CD14-positive monocyte (primary cell): ENCODE results near the gene MAIP1. TPM values are rescaled to one million over a fixed set of nuclear protein-coding genes. Genes with fewer than 3 reads are reported as not detected.

Experiments used
- DNase-seq, 3 donors: peaks; one replicate each; pipeline ENCODE4 v3.0.0-alpha.2; 2011 to 2022
- H2AFZ ChIP-seq: 2 replicates; pipeline ENCODE4 v1.6.0; 2012; ENCODE audit warnings: mild to moderate bottlenecking, low read depth, low read length, inconsistent platforms; ENCODE audit not compliant: insufficient read depth, poor library complexity, severe bottlenecking
- H3K27ac ChIP-seq, 2 donors: 1 replicate in 1 of 2; 2 replicates in 1 of 2; pipeline ENCODE4 v1.5.1; 2012 to 2013; ENCODE audit warnings: low read length in 2 of 2, control low read depth in 1 of 2, inconsistent platforms in 1 of 2, low read depth in 1 of 2, mild to moderate bottlenecking in 1 of 2
- H3K27me3 ChIP-seq, 2 donors: one replicate each; pipeline versions ENCODE4 v1.6.0 to v1.6.1; 2011 to 2013; ENCODE audit warnings: low read length in 2 of 2; ENCODE audit not compliant: control insufficient read depth in 2 of 2, insufficient read depth in 2 of 2
- H3K36me3 ChIP-seq, 2 donors: replicated peaks in 1 of 2; 1 replicate in 1 of 2; 2 replicates in 1 of 2; pipeline versions ENCODE4 v1.5.1 to v1.6.1; 2012 to 2013; ENCODE audit warnings: low read length in 2 of 2, control low read depth in 1 of 2, inconsistent platforms in 1 of 2, mild to moderate bottlenecking in 1 of 2; ENCODE audit not compliant: insufficient read depth in 2 of 2, control insufficient read depth in 1 of 2
- H3K4me1 ChIP-seq, 2 donors: 1 replicate in 1 of 2; 2 replicates in 1 of 2; pipeline versions ENCODE4 v1.5.1 to v1.6.1; 2012 to 2013; ENCODE audit warnings: low read length in 2 of 2, control low read depth in 1 of 2, inconsistent platforms in 1 of 2, mild to moderate bottlenecking in 1 of 2, moderate library complexity in 1 of 2; ENCODE audit not compliant: insufficient read depth in 2 of 2, control insufficient read depth in 1 of 2
- H3K4me2 ChIP-seq: replicated peaks from 2 replicates; pipeline ENCODE3; 2012; ENCODE audit warnings: low read length, moderate library complexity, mild to moderate bottlenecking; ENCODE audit not compliant: poor library complexity, severe bottlenecking; ENCODE audit errors: extremely low read depth
- H3K4me3 ChIP-seq, 3 experiments: fragments of 200-600 bp in 1 of 3; sonication (generic) in 1 of 3; replicated peaks in 1 of 3; 1 replicate in 2 of 3; 2 replicates in 1 of 3; pipeline ENCODE4 v1.5.1; 2011 to 2013; ENCODE audit warnings: low read length in 3 of 3, mild to moderate bottlenecking in 3 of 3, control low read depth in 2 of 3, low read depth in 2 of 3, inconsistent platforms in 1 of 3, moderate library complexity in 1 of 3
- H3K79me2 ChIP-seq: 2 replicates; pipeline ENCODE4 v1.6.0; 2012; ENCODE audit warnings: mild to moderate bottlenecking, control low read depth, inconsistent platforms, low read length, moderate library complexity; ENCODE audit not compliant: insufficient read depth
- H3K9ac ChIP-seq: 2 replicates; pipeline ENCODE4 v1.6.0; 2017; ENCODE audit warnings: low read length, mild to moderate bottlenecking; ENCODE audit not compliant: insufficient read depth, poor library complexity, severe bottlenecking
- H3K9me3 ChIP-seq, 2 donors: replicated peaks in 1 of 2; 1 replicate in 1 of 2; 2 replicates in 1 of 2; pipeline versions ENCODE4 v1.5.1 to v1.6.1; 2012 to 2013; ENCODE audit warnings: low read length in 2 of 2, control low read depth in 1 of 2; ENCODE audit not compliant: control insufficient read depth in 1 of 2, insufficient read depth in 1 of 2
- H4K20me1 ChIP-seq: 2 replicates; pipeline ENCODE4 v1.6.0; 2012; ENCODE audit warnings: mild to moderate bottlenecking, low read length, control low read depth, moderate library complexity; ENCODE audit not compliant: insufficient read depth
- H3K27ac Mint-ChIP-seq, 7 donors: one replicate each; pipeline ENCODE4 v1.8.0; 2020; ENCODE audit warnings: mild to moderate bottlenecking in 7 of 7, mixed read lengths in 7 of 7, moderate library complexity in 6 of 7, inconsistent platforms in 2 of 7
- H3K27me3 Mint-ChIP-seq, 3 donors: one replicate each; pipeline ENCODE4 v1.8.0; 2021 to 2022; ENCODE audit warnings: low read depth in 3 of 3, mild to moderate bottlenecking in 3 of 3, mixed read lengths in 3 of 3, moderate library complexity in 3 of 3, inconsistent platforms in 1 of 3
- H3K36me3 Mint-ChIP-seq, 2 donors: one replicate each; pipeline ENCODE4 v1.8.0; 2020; ENCODE audit warnings: mixed read lengths in 2 of 2, inconsistent platforms in 1 of 2, mild to moderate bottlenecking in 1 of 2
- H3K4me1 Mint-ChIP-seq: one replicate; pipeline ENCODE4 v1.8.0; 2020; ENCODE audit warnings: mild to moderate bottlenecking, mixed read lengths
- H3K4me3 Mint-ChIP-seq, 2 donors: one replicate each; pipeline ENCODE4 v1.8.0; 2020; ENCODE audit warnings: mild to moderate bottlenecking in 2 of 2, mixed read lengths in 2 of 2, moderate library complexity in 1 of 2
- H3K9me3 Mint-ChIP-seq, 7 donors: one replicate each; pipeline ENCODE4 v1.8.0; 2020 to 2022; ENCODE audit warnings: mixed read lengths in 7 of 7, mild to moderate bottlenecking in 6 of 7, moderate library complexity in 6 of 7, inconsistent platforms in 2 of 7
- WGBS: methylation state at CpG from one replicate; pipeline ENCODE4 v1.1.5; 2013; ENCODE audit warnings: missing lambda C conversion rate; ENCODE audit not compliant: insufficient coverage; 5-methylcytosine and 5-hydroxymethylcytosine counted together
- intact Hi-C, 2 donors: fragments of 100-400 bp; cut with micrococcal nuclease; formaldehyde crosslinking; loops; one replicate each; pipeline versions ENCODE4 v1.15.0 to v1.15.1; 2023
- polyA plus RNA-seq, 3 donors: library from polyadenylated mRNA; depleted of rRNA in 1 of 3; unstranded in 2 of 3; stranded (reverse) in 1 of 3; fragments of 300-500 nt in 2 of 3; fragments of >200 nt in 1 of 3; fragmentation: Illumina TruSeq in 2 of 3; gene quantifications; 1 replicate in 2 of 3; 2 replicates in 1 of 3; pipeline ENCODE4 v1.2.3, GENCODE V29; 2012 to 2021
- TF ChIP-seq, protein P1 (sequence below): fragments of 200-600 bp; IDR thresholded peaks from one replicate; pipeline ENCODE4 v1.8.0; 2022; ENCODE audit warnings: antibody characterized with exemption, mild to moderate bottlenecking

The MAIP1 gene
- polyA plus RNA-seq, 3 donors: 2.6 to 13.3 (median 7.6) TPM

DNA sequence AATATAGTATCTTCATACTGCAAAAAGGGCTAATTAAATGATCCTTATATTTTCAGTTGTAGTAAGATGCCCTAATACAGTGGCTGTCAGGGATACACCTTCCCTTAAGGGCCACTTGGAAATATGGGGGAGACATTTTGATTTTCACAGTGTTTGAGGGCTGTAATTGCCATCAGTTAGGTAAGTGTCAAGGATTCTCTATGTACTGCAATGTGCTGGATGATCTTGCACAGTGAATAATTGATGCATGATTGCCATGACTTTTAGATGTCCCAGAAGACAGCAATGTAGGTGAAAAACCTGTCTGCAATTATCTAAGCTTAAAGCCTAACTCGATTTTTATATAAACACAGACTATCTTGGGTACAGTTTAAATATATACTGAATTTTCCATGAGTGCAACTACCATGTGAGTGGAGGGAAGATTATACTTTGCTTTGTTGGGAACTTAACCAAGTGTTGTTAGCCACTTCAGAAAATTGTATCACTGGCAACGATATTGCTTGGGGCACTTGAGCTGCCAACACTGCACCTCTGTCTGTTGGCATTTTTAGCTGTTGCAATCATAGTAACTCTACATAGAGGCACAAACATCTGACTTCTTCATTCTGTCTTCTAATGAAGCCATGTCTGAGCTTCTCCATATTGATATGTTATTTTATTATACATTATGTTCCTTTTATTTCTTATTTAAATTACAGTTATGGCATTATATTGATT lies 45.2 kb downstream of the MAIP1 start:
- H3K27me3 ChIP-seq: no peaks in the 10 kb centered on the region
- no peaks in the 10 kb centered on the region for H3K36me3 ChIP-seq
- TF ChIP-seq, protein P1, sequence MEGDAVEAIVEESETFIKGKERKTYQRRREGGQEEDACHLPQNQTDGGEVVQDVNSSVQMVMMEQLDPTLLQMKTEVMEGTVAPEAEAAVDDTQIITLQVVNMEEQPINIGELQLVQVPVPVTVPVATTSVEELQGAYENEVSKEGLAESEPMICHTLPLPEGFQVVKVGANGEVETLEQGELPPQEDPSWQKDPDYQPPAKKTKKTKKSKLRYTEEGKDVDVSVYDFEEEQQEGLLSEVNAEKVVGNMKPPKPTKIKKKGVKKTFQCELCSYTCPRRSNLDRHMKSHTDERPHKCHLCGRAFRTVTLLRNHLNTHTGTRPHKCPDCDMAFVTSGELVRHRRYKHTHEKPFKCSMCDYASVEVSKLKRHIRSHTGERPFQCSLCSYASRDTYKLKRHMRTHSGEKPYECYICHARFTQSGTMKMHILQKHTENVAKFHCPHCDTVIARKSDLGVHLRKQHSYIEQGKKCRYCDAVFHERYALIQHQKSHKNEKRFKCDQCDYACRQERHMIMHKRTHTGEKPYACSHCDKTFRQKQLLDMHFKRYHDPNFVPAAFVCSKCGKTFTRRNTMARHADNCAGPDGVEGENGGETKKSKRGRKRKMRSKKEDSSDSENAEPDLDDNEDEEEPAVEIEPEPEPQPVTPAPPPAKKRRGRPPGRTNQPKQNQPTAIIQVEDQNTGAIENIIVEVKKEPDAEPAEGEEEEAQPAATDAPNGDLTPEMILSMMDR: no peak
- no peaks in the 10 kb centered on the region for H3K36me3 Mint-ChIP-seq
- no peak overlapping the region for H3K27ac ChIP-seq
- peaks cover 0 to 3% (median 0%) of the 10 kb centered on the region in 3 donors for H3K27me3 Mint-ChIP-seq
- H3K9me3 ChIP-seq: no peaks in the 10 kb centered on the region
- intact Hi-C loops: no loop called here
- no peak overlapping the region for H2AFZ ChIP-seq
- no peak overlapping the region for H3K4me3 ChIP-seq
- H3K27ac Mint-ChIP-seq: no peak overlapping the region
- H3K4me2 ChIP-seq: no peak overlapping the region
- no peak overlapping the region for H3K4me3 Mint-ChIP-seq
- peaks cover 3% of the 10 kb centered on the region for H3K4me1 Mint-ChIP-seq
- no peaks in the 10 kb centered on the region for H4K20me1 ChIP-seq
- H3K9ac ChIP-seq: no peak overlapping the region
- 100% methylated on average over 1 of the region's 2 CpGs for WGBS
- H3K79me2 ChIP-seq: no peaks in the 10 kb centered on the region
- H3K4me1 ChIP-seq: no peaks in the 10 kb centered on the region
- H3K9me3 Mint-ChIP-seq: peaks cover 0 to 3% (median 0%) of the 10 kb centered on the region in 7 donors
- DNase-seq: no peak

DNA sequence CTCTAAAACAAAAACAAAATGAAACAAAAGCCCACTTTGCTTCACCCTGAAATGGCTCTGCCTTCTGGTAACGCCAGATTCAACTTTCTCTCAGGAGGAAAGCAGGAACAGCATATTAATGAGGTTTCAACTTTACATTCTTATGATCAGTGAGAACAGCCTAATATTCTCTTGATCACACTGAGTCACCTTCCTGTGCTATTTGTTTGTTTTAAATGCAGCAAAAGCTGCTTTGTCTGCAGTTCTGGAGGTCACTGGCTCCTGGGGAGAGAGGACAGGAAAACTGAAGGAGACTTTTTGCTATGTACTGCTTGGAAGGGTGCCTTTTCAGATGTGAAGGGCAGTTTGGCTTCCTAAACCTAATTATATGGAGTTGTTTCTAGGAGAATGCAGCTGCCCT lies 48.1 kb downstream of the MAIP1 start:
- Histone ChIP-seq H2AFZ (no peak overlapping the region), H3K27me3 (no peaks in the 10 kb centered on the region), H4K20me1 (no peaks in the 10 kb centered on the region), H3K9me3 (no peaks in the 10 kb centered on the region), H3K27ac (no peak overlapping the region), H3K36me3 (no peaks in the 10 kb centered on the region), H3K9ac (no peak overlapping the region), H3K4me3 (no peak overlapping the region), H3K4me2 (no peak overlapping the region), H3K4me1 (no peaks in the 10 kb centered on the region), H3K79me2 (no peaks in the 10 kb centered on the region)
- WGBS: no CpG with 5 or more reads among the region's 1 CpG
- intact Hi-C loops: no loop called here
- Mint-ChIP-seq H3K9me3 (peaks cover 0 to 4% (median 3%) of the 10 kb centered on the region in 7 donors), H3K4me1 (no peaks in the 10 kb centered on the region), H3K36me3 (no peaks in the 10 kb centered on the region), H3K4me3 (no peak overlapping the region), H3K27me3 (peaks cover 0 to 3% (median 0%) of the 10 kb centered on the region in 3 donors), H3K27ac (no peak overlapping the region)
- TF ChIP-seq, protein P1: no peak
- no peak for DNase-seq
